Activated CD4-positive, CD25-positive, alpha-beta regulatory T cell treated with anti-CD3 and anti-CD28 coated beads, Interleukin-2, amount 50 U/mL, for 72 hours (primary cell): Measurements from ENCODE around the gene TEX14.
"Not testable (repeated sequence)": the region's sequence is repeated elsewhere in the genome, so short reads cannot be mapped to it uniquely, and the experiment has no call there.

ENCODE experiments used
- DNase-seq: peaks from one replicate; pipeline ENCODE4 v3.0.0; 2021

The TEX14 gene

DNA sequence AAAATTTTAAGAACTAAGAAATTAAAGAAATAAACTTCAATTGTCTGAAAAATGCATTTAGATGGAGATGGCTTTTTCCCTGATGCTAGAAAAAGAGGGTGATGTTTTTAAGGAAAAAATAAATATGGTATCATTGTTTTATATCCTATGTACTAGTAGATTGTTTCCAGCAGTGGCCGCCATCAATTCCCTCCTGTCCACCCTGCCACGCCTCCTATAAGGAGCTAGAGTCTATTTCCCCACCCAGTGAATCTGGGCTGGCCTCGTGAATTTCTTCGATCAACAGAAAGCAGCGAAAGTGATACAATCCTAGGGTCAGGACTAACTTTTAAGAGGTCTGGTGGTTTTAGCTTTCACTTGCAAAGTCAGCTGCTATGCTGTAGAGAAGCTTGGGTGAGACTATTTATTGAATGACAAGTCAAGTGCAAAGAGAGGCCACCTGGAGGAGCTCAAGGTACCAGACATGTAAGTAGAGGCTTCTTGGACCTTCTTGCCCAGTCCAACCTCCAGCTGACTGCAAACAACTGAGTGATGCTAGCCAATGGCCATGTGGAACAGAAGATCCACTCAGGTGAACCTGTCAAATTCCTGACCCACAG, 96.6 kb downstream of the TEX14 start:
- no peak for DNase-seq

DNA sequence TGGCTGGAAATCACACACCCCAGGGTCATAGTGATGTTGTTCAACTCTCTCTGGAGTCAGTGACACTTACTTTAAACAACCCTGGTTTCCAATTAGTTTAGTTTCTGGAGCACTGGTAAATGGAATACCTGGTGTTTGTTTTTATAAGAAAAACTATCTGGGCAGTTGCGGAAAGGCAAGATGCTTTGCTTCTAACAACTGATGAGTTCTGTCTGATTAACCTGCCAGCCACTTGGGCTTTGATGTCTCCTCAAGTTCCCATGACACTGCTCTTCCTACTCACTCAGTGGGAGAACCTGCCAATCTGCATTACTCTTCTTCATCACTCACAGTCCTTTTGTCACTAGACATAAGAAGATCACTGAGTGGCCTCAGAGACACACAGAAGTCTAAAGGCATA, 98.7 kb downstream of the TEX14 start:
- DNase-seq: no peak

DNA sequence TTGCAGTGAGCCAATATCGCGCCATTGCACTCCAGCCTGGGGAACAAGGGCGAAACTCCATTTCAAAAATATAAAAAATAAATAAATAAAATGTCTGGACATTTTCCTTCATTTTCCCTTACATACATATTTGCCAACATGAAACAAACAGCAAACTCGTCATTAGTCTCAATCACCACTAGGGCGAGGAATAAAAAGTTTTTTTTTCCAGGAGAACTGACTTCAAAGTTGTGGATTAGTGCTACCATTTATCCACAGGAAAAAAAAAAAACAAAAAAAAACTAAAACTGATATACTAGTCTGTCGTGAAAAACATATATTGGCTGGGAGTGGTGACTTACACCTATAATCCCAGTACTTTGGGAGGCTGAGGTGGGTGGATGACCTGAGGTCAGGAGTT, 100.4 kb downstream of the TEX14 start:
- DNase-seq: no peak

DNA sequence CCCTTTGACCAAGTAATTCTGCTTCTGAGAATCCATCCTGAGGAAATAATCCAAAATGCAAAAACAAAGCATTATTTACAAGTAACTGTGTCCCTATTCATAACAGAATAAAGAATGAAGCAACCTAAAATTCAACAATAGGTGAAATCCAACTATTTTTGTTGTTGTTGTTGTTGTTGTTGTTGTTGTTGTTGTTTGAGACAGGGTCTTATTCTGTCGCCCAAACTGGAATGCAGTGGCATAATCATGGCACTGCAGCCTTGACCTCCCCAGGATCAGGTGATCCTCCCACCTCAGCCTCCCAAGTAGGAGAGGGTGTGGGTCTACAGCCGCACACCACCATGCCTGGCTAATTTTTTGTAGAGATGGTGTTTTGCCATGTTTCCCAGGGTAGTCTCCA, 101.5 kb downstream of the TEX14 start:
- DNase-seq: no peak

DNA sequence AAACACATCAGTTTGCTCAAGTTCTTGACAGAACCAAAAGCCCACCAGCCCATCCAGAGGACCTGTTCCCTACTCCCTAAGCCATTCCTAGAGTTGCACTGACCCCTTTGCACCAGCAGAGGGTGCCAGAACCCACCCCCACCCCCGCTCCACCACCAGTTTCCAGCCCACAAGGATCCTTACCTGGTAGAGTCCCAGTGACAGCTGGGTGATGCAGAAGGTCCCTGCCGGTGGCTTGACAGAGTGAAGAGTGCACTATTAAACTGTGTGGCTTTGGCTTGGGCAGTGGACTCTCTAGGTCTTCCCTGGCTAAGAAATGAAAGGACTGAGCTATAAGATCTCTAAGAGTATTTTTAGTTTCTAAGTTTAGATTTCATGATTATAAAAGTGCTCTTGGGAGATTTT, 104.1 kb downstream of the TEX14 start:
- DNase-seq: peak; percentile 44

DNA sequence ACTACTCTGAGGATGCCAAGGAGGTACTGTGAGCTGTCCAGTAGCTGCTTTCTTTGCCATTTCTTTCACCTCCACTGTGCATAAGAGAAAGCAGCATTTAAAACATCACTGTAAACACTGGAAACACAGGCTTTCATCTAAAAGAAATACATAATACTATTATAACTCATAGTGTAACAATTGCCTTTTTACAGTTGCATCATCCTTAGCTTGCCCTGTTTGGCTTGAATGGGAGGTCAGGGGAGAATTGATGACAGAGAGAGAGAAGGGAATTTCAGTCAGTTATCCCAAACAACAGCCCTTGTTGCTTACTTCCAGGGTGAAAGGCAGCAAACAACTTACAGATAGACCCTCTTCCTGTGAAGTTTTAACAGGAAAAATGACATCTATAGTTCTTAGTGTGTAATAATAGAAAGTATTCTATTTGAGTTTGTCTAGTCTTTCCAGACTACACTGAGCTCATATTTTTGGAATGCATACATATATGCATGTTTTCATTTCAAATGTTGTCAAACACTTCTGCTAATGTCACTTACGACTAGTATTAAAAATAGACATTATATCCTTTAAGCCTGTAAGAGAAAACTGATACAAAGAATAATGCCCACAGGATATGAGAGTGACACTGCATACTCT, 105.7 kb downstream of the TEX14 start:
- no peak for DNase-seq

DNA sequence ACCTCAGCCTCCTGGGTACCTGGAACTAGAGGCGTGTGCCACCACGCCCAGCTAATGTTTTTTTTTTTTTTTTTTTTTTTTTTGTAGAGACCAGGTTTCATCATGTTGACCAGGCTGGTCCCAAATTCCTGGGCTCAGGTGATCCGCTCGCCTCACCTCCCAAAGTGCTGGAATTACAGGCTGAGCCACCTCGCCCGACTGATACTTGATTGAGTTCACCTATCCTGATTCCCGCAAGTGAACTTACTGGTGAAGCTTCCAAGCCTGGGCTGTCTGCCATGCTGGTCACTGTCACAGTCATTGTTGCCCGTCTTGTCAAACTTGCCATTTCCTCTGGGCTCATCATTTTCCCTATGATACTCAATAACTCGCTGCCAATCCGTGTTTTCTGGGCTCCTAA, 106.3 kb downstream of the TEX14 start:
- no peak for DNase-seq

DNA sequence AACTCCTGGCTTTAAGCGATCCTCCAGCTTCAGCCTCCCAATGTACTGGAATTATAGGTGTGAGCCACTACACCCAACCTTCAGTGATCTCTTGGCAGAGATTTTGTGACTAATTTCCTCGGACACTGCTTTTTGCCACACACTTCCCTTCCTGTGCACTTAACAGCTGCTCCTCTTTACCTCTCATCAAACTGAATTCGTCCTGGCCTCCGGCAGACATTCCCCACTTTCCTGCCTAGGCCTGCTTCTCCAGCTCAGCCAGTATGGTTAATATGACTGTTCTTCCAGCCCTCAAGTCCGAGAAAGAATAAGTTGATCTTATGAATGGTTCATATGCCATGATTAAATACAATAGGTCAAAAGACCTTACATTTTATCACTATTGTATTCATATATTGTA, 108.4 kb downstream of the TEX14 start:
- DNase-seq: no peak

DNA sequence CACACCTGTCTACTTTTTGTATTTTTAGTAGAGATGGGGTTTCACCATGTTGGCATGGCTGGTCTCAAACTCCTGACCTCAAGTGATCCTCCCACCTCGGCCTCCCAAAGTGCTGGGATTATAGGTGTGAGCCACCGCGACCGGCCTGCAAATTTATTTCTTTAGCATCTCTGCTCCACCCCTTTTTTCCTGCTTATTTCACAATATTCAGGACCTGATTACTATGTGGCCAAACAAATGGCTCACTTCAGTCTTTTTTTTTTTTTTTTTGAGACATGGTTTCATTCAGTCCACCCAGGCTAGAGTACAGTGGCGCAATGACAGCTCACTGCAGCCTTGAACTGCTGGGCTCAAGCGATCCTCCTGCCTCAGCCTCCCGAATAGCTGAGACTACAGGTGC, 109.1 kb downstream of the TEX14 start:
- not testable (repeated sequence) for DNase-seq

DNA sequence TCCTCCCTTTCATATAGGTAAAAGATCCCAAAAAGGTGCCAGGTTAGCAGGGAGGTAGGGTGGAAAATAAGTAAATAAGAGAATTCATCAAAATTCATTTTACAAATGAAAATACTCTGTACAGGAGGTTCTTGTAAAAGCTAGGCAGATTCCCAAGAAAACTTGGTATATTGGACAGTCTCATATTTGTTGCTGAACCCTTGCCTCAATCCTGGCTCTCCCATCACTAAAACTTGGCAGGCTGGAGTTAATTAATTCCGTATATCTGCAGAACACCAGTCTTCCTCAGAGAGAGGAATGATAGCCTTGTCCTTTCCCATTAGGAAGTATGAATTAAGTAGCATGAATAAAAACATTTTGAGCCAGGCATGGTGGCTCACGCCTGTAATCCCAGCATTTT, 111.2 kb downstream of the TEX14 start:
- DNase-seq: no peak

DNA sequence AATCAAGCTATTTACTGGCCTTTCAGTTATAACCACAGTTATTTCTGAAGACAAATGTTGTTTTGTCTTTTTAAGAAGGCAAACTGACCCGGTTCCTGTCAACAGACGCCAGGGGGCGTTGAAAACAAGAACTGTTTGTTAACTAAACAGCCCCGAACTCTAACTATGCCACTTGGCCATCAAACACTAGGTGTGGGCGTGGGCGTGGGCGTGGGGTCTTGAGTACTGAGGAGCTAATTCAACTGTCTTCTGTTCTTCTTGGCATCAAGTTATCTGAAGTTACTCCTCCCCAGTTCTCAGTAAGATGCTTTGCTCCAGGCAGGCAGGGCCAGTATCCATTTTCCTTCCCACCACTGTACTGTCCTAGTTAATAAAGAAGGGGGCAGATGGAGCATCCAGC, 114.1 kb downstream of the TEX14 start:
- DNase-seq: no peak

DNA sequence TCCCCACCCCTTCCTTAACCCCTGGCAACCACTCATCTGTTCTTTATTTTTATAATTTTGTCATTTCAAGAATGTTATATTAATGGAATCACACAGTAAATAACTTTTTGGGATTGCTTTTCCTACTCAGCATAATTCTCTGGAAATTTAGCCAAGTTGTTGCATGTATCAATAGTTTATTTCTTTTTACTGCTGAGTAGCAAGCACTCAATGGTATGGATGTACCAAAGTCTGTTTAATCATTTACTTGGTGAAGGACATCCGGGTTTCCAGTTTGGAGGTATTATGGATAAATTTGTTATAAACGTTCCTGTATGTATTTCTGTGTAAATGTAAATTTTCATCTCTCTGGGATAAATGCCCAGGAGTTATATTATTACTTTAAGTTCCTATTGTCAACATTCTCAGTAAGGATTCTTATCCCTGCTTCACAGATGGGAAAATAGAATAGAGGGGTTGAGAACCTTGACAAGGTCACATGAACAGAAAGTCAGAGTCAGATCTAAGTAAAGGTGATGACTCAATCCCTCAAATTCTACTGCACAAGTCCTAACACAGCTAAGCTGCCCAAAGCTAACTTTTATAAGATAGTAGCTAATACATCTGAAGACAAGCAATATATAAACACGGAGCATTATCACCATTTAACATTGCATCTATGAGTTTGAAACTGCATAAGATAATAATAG, 115.0 kb downstream of the TEX14 start:
- no peak for DNase-seq

DNA sequence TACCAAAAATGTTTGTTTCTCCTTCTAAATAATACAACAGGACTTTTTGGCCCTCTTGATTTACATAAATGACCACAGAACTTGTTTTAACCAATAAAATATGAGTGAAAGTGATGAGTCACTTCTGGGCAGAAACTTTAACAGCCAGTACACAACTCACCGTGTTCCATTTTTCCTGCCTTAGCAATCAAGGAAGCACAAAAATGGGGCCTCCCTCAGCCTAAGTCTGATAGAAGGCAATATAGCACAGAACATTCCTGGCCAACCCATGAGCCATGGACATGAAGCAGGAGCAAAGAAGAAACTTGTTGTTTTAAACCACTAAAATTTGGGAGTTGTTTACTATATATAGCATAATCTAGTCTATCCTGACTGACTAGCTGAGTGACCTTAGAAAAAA, 116.3 kb downstream of the TEX14 start:
- DNase-seq: no peak

DNA sequence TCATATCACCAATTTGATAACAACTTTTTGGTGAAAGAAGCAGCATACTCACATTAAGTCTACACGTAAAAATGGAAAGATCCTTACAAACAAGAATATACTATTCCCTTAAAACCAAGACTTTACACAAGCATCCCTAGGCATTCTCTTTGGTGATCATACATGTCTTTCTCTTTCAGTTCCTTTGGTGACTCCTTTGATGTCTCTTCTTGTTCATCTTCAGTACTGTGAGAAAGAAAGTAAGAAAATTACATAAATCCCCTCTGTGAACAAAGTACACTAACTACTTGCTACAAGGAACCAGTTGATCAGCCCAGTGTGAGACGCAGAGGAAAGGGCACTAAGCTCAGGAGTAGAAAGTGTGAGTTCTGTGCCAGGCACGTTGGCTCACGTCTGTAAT, 117.8 kb downstream of the TEX14 start:
- no peak for DNase-seq

DNA sequence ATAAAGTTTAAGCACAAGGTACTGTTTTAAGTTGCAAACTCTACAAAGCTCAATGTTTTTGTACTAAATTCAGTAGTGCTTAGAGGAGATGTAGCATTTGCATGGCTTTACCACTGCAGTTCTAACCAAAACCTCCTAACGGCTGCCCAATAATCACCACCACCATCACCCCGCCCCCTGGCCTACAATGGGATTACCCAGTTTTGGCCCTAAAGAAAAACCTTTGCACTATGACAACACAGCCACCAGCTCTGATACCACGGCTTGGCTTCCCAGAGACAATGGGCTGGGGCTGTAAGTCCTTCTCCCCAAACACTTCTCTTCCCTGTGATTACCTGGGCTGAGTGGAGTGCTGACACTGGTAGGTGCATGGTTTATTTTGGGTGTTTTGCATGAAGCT, 119.0 kb downstream of the TEX14 start:
- DNase-seq: no peak

DNA sequence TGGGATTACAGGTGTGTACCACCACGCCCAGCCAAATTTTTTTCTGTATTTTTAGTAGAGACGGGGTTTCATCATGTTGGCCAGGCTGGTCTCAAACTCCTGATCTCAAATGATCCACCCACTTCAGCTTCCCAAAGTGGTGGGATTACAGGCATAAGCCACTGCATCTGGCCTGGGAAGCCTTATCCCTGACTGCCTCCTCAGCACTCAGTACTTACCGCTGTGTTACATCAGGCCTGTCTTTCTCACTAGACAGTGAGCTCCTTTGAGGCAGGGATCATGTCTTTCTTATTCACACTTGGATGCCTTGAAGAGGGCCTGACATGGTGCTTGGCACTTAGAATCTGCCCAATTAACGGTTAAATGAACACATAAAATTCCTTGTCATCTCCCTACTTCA, 121.1 kb downstream of the TEX14 start:
- DNase-seq: no peak

DNA sequence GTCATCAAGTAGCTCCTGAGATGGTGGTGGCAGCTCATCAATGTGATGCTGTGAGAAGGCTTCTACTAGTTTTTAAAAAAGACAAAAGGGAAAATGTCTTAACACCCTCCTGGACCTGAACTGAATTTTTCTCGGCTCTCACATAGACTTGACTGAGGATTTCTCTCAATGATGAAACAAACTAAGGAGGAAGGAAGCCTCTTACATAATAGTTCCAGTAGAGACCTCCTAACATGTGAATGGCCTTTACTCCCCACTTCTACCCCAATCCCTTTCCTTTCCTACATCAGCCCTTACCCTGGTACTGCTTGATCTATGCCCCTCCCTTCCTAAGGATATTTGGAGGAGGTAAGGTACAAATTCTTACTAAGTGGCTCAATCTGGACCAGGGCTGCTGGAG, 122.6 kb downstream of the TEX14 start:
- DNase-seq: no peak

DNA sequence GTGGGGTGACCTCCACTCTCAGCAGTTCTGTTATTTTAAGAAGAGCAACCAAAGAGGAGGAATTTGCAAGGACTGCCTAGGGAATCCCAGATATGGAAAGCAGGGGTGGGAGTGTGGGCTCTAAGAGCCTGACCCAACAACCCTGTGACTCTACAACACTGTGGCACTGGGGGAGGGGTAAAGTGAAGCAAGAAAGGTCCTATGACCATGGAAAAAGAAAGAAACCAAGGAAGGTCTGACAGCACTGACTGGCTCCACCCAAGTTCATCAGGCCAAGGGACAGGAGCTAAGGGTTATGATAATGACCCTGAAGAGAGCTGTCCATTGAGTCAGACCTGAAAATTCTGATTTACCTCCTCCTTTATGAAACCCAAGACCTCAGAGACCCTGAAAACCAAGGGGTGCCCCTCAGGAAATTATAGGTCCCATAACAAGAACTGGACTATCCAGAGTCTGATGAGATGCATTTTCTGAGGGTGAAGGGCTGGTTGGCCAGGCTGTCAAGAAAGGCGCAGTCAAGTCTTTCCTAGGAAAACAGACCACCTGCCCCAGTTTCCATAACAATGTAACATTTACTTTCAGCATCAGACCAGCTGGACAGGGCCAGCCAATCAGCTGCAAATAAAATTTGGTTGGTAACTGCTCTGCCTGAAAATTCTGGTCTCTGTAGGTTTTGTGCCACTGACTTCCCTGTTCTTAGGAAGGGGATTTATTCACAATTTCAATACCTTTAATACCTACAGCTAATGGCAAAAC, 123.6 kb downstream of the TEX14 start:
- DNase-seq: no peak

DNA sequence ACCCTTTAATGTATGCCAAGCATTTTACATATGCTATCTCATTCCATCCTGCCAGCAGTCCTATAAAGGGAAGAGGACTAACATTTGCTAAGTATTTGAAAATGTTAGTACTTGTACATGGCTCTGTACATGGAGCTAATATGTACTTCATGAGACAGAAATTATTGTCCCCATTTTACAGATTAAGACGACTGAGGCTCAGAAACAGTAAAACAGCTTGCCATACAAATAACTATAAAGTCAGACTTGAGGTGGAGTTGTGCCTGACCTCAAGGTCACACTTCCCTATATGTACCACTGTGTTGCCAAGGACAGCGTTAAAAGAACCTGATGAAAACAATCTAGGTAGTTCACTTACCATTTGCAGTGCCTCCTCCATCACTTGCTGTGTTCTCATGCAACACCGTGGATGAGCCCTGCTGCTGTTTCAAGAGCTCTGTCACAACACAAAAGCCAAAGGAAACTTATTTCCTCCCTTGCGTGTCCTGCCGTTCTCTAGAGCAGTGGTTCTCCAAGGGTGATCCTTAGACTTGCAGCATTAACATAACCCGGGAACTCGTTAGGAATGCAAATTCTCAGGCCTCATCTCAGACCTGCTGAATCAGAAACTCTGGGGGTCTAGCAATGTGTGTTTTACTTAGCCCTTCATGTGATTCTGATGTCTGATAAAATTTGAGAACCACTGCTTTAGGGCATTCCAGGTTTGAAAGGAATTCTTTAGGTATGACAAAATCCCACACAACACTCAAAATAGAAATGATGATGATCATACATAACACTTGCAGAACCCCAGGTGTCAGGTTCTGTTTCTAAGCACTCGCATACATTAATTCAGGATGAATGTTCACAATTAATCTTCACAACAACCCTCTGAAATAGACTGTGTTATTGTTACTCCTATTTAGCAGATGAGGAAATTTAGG, 126.2 kb downstream of the TEX14 start:
- DNase-seq: no peak

DNA sequence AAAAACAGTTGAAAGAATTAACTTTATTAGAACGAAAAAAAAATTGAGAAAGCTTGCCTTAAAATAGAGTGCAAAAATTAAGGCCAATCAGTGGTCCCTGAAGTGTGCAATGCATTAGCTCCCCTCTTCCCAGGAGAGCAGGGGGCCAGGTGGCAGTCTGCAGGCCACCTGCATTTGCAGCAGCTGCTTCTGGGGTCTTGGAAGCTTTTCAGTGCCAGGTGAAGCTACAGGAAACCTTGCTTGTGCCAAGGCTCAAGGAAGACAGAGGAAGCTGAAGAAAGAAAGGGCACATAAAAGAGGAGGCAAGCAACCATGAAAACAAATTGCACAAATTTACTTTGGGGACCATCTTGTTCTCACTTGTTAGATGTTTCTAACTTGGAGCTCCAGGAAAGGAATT, 126.9 kb downstream of the TEX14 start:
- no peak for DNase-seq

DNA sequence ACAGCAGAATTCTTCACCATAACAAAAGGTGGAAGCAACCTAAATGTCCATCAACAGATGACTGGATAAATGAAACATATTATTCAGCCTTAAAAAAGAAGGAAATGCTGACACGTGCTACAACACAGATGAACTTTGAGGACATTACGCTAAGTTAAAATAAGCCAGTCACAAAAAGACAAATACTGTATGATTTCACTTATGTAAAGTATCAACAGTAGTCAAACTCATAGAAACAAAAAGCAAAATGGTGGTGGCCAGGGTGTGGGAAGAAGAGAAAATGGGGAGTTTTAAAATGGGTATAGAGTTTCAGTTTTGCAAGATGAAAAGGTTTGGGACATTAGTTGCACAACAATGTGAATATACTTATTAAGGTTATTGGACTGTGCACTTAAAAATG, 127.6 kb downstream of the TEX14 start:
- DNase-seq: no peak

DNA sequence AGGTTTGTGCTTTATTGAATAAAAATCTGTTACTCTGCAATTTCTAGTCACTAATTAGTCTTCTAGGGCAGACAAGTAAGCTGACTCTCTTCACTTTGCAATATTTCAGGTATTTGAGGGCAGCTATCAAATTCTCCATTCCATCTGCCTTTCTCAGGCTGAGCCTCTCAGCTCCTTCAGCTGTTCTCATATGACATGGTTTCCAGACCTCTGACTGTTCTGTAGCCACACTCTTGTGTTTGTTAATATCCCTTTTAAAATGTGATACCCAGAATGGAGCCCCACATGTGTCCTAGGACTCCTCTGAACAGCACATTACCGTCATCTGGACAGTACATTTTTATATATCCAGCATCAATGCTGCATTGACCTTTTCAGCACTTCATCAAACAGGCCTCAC, 131.3 kb downstream of the TEX14 start:
- no peak for DNase-seq

DNA sequence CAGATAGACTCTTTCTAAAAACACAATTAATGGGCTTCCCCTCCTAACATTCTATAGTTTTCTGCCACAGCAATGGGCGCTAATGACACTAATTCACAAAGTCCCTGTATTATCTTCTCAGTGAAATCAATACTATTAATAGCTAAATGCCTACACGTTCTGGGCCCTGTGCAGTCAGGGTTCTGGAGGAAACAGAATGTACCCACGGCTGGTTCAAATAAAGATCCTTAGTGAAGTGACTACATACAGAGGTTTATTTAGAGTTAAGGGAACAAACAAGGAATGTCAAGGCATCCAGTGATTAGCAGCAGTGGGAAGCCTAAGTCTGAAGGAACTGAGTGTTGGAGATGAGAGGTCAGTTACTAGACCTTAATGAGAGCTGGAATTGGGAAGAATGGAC, 133.9 kb downstream of the TEX14 start:
- no peak for DNase-seq
